HG02588 (cell line): Measurements from ENCODE around the gene MFSD11.
"Not testable (repeated sequence)": the region's sequence is repeated elsewhere in the genome, so short reads cannot be mapped to it uniquely, and the experiment has no call there.

Experiments
- ATAC-seq: cut with Tn5 transposase; IDR thresholded peaks from one replicate; pipeline ENCODE4 v1.9.1; 2021; ENCODE audit warnings: mild to moderate bottlenecking, moderate library complexity; ENCODE audit not compliant: unreplicated experiment

The MFSD11 gene

GRCh38 chr17:76742958-76743357, 5.0 kb downstream of the MFSD11 start:
- no peak for ATAC-seq

DNA sequence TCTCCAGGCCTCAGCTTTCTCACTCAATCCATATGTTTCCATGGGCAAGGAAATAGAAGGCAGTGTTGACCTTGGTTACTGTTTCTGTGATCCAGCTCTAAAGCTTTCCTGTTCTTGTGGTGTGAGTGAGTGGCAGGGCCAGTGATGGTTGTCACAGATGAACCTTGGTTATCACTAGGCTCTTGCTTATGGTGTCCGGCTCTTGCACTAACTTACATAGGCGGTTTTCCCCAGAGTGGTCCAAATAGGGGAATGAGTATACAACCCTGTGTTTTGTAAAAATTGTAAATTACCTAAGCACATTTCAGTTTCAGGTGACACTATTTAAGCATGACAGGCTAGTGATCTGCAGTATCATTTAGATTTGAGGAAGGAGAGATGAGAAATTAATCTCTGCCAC, 6.8 kb downstream of the MFSD11 start:
- ATAC-seq = no peak

DNA sequence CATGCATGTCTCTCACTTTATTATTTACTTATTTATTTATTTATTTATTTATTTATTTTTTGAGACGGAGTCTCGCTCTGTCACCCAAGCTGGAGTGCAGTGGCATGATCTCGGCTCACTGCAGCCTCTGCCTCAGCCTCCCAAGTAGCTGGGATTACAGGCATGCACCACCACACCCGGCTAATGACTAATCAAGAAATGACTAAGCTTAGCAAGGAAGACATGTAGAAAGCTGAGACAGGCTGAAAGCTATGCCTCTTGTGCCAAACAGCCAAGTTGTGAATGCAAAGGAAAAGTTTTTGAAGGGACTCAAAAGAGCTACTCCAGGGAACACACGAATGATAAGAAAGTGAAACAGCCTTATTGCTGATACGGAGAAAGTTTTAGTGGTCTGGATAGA, 7.9 kb downstream of the MFSD11 start:
- not testable (repeated sequence) for ATAC-seq

DNA sequence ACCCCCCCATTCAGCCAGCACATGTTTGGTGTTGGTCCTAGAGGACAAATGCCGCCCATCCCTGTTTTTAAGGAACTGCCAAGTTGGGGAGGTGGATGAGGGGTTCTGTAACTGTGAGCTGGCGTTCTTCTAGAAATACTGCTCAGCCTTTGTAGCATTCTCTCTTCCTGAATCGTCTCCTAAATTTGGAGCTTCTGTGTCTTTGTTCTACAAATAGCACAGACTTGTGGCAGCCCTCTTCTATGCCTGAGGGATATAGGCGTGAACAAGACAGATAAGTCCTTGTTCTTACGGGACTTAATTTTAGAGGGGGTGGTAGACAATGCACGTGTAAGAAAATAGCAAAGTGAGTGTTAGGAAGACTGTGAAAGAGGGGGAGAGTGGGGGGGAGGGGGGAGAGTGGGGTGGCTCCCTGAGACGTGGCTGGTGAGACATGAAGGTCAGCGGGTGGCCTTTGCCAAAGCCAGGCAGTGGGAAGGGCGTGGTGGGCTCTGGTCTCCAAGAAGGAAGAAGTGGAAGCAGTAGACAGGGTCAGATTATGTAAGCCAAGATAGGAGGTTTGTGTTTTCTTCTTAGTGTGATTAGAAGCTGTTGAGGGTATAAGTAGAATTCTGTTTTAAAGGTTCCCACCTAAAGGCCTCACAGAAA, 9.9 kb downstream of the MFSD11 start:
- ATAC-seq = no peak

GRCh38 chr17:76748657-76749056, 10.7 kb downstream of the MFSD11 start:
- ATAC-seq = no peak

- ATAC-seq = no peak
These were observed 13.6 kb downstream of the MFSD11 start for GRCh38 chr17:76751416-76751993.

GRCh38 chr17:76752006-76752405, 14.1 kb downstream of the MFSD11 start:
- ATAC-seq = no peak

GRCh38 chr17:76753061-76753961, 15.4 kb downstream of the MFSD11 start:
- ATAC-seq = no peak

- no peak for ATAC-seq
These were observed 17.4 kb downstream of the MFSD11 start for GRCh38 chr17:76755285-76755684.

GRCh38 chr17:76757256-76757655, 19.3 kb downstream of the MFSD11 start:
- ATAC-seq = no peak

- no peak for ATAC-seq
These were observed 20.7 kb downstream of the MFSD11 start for GRCh38 chr17:76758570-76758969.

GRCh38 chr17:76772842-76773525, 35.1 kb downstream of the MFSD11 start:
- no peak for ATAC-seq

GRCh38 chr17:76775021-76775600, 37.2 kb downstream of the MFSD11 start:
- ATAC-seq = no peak

DNA sequence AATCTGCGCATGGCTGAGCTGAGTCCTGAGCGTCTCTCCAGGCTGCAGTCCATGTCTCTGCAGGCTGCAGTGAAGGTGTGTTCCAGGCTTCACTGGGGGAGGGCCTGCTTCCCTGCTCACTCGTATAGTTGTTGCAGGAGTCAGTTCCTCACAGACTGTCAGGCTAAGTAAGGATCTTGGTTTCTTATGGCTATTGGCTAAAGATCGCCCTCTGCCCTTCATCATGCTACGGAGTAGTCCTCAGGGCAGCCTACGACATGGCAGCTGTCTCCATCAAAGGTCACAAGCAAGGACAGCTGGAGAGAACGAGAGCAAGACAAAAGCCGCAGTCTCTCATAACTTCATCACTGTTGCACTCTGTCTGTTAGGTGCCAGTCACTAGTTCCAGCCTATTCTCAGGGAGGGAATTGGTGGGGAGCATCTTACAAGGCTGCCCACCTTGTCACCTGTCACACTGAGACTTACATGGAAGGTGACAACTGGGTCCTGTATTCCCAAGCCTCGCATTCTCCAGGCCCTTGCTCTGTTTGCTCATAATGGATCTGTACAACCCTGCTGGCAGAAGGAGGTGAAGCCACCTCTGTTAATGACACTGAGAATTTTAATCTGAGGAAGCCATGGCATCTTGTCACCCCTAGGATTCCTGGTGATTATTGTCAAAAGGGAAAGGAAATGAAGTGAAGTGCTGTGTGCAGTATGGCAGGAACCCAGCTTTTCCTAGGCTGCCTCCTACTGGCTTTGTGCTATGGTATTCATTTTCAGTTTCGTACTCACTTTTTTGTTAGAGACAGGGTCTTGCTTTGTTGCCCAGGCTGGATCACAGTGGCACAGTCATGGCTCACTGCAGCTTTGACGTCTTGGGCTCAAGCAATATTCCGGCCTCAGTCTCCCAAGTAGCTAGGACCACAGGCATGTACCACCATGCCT, 43.4 kb downstream of the MFSD11 start:
- no peak for ATAC-seq

DNA sequence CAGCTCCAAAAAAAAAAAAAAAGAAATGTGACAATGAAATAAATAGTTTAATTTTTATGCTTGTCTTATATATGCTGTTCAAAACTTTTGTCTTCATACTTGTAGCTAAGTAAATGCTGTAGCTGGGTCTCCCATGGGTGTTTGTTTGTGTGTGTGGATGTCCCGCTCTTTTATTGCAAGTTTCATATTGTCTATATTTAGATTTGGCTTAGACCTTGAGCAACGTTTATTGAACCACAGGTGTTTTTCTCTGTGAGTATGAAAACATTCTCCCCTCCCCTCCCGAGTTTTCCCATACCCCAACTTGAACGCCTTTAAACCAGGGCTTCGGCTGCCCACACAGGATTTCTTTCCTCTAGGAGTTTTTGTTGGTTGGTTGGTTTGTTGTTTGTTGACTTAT, 45.2 kb downstream of the MFSD11 start:
- no peak for ATAC-seq

DNA sequence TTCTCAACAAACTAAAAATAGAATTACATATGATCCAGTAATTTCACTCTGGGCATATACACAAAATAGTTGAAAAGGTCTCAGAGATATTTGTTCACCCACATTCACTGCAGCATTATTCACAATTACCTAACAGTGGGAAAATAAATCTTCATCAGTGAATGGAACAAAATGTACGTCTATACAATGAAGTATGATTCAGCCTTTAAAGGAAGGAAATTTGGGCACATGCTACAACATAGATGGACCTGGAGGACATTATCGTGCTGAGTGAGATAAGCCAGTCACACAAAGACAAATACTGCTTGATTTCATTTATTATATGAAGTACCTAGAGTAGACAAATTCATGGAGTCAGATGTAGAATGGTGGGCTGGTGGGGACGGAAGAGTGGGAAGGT, 47.0 kb downstream of the MFSD11 start:
- no peak for ATAC-seq

- not testable (repeated sequence) for ATAC-seq
These were observed 49.9 kb downstream of the MFSD11 start for GRCh38 chr17:76787866-76788265.

DNA sequence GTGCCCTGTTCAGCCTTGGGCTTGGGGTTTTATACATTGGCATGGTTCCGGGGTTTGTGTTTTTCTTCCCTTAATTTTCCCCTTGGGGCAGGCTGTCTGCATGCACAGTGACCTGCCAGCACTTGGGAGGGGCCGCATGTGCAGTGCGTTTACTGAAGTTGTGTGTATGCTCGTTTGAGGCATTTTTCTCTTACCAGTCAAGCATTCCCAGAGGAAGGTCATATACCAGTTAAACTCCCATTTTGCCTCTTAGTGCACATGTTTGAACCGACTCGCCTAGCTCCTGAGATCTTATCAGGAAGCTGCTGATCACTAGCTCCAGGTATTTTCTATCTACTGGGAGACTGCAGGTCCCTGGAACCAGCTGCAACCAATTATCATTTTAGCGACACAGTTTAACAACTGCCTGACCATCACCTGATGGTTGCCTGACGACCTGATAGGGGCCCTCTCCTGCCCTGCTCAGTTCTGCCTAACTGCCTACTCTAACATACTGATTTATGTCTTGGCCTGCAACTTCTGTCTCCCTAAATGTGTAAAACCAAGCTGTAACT, 51.4 kb downstream of the MFSD11 start:
- ATAC-seq = no peak
